Endothelial cell of umbilical vein (primary cell): ENCODE measurements around the gene TMIGD2. TPM values are rescaled to one million over a fixed set of nuclear protein-coding genes. Genes with fewer than 3 reads are reported as not detected.

Experiments used
- BruUV-seq: library from RNA; stranded (reverse); fragments of 400-500 nt; replicated peaks from 2 replicates; lab custom pipeline; 2021; lab: Mats Ljungman, UMichigan
- CTCF ChIA-PET: fragments of 300-600, 350-600 bp; sonication (Branson Sonifier 250); formaldehyde crosslinking; loops from one replicate; lab custom pipeline; 2021; ENCODE audit warnings: antibody characterized with exemption, inconsistent platforms; lab: Charles Lee
- POLR2A ChIA-PET: fragments of 300-600, 350-600 bp; sonication (Branson Sonifier 250); formaldehyde crosslinking; loops from one replicate; lab custom pipeline; 2021; ENCODE audit warnings: antibody characterized with exemption, inconsistent platforms; lab: Charles Lee
- DNase-seq: peaks from one replicate; pipeline ENCODE4 v3.0.0-alpha.2; 2011; ENCODE audit warnings: low read depth, low spot score
- FAIRE-seq: peaks from 2 replicates; lab custom pipeline; 2011; peaks lifted over from hg19 to GRCh38; lab: Jason Lieb, UNC
- H2AFZ ChIP-seq: 2 replicates; pipeline ENCODE4 v1.6.0; 2012; ENCODE audit warnings: low read depth, low read length, control low read depth, inconsistent platforms
- H3K27ac ChIP-seq: 2 replicates; pipeline ENCODE4 v1.5.1; 2011; ENCODE audit warnings: low read depth, mild to moderate bottlenecking, control low read depth, low read length, moderate library complexity; ENCODE audit not compliant: insufficient read depth
- H3K27me3 ChIP-seq, 2 experiments: 2 replicates each; pipeline versions ENCODE4 v1.6.0 to v1.6.1; 2011; ENCODE audit warnings: low read length in 2 of 2, mixed read lengths in 1 of 2; ENCODE audit not compliant: control insufficient read depth in 2 of 2, insufficient read depth in 2 of 2
- H3K36me3 ChIP-seq, 2 experiments: 2 replicates in 1 of 2; 3 replicates in 1 of 2; pipeline ENCODE4 v1.5.1; 2011; ENCODE audit warnings: low read length in 2 of 2, mild to moderate bottlenecking in 1 of 2, moderate library complexity in 1 of 2; ENCODE audit not compliant: control insufficient read depth in 2 of 2, insufficient read depth in 2 of 2; ENCODE audit errors: extremely low read depth in 1 of 2
- H3K4me1 ChIP-seq: 3 replicates; pipeline ENCODE4 v1.5.1; 2011; ENCODE audit warnings: mild to moderate bottlenecking, low read length; ENCODE audit not compliant: control insufficient read depth, insufficient read depth; ENCODE audit errors: extremely low read depth
- H3K4me2 ChIP-seq: 2 replicates; pipeline ENCODE4 v1.6.1; 2011; ENCODE audit warnings: low read length, control low read depth, mixed read lengths; ENCODE audit not compliant: insufficient read depth
- H3K4me3 ChIP-seq, 3 experiments: fragments of 200-600 bp in 1 of 3; sonication (generic), shearing (Covaris generic) in 1 of 3; replicated peaks in 1 of 3; 2 replicates each; pipeline ENCODE4 v1.5.1; 2011 to 2016; ENCODE audit warnings: control low read depth in 3 of 3, low read length in 3 of 3, mild to moderate bottlenecking in 2 of 3, inconsistent platforms in 1 of 3, low read depth in 1 of 3, moderate library complexity in 1 of 3; ENCODE audit not compliant: insufficient read depth in 1 of 3
- H3K79me2 ChIP-seq: 2 replicates; pipeline ENCODE4 v1.6.0; 2012; ENCODE audit warnings: low read length, inconsistent platforms; ENCODE audit not compliant: control insufficient read depth, insufficient read depth
- H3K9ac ChIP-seq: replicated peaks from 2 replicates; pipeline ENCODE3; 2011; ENCODE audit warnings: low read length, control low read depth; ENCODE audit not compliant: insufficient read depth; ENCODE audit errors: extremely low read depth
- H3K9me1 ChIP-seq: replicated peaks from 3 replicates; pipeline ENCODE4 v1.6.0; 2011; ENCODE audit warnings: mild to moderate bottlenecking, low read length; ENCODE audit not compliant: control insufficient read depth, insufficient read depth; ENCODE audit errors: extremely low read depth
- H3K9me3 ChIP-seq: replicated peaks from 2 replicates; pipeline ENCODE4 v1.5.1; 2012; ENCODE audit warnings: low read length, inconsistent platforms; ENCODE audit not compliant: control insufficient read depth, insufficient read depth
- H4K20me1 ChIP-seq: replicated peaks from 2 replicates; pipeline ENCODE3; 2011; ENCODE audit warnings: mild to moderate bottlenecking, low read length; ENCODE audit not compliant: control insufficient read depth, insufficient read depth; ENCODE audit errors: extremely low read depth
- CTCF ChIP-seq, 2 donors: IDR thresholded peaks; 1 replicate in 1 of 2; 2 replicates in 1 of 2; pipeline ENCODE4 v1.5.1; 2011; ENCODE audit warnings: low read length in 2 of 2, mild to moderate bottlenecking in 2 of 2, moderate library complexity in 2 of 2, control low read depth in 1 of 2, inconsistent platforms in 1 of 2, low read depth in 1 of 2; ENCODE audit not compliant: insufficient read depth in 1 of 2; ENCODE audit errors: extremely low read depth in 1 of 2
- EZH2 ChIP-seq: IDR thresholded peaks from 2 replicates; pipeline ENCODE4 v1.6.1; 2012; ENCODE audit warnings: borderline replicate concordance, low read depth, mild to moderate bottlenecking, moderate library complexity, low read length, inconsistent platforms; ENCODE audit not compliant: severe bottlenecking
- FOS ChIP-seq: IDR thresholded peaks from 2 replicates; pipeline ENCODE4 v1.6.1; 2011; ENCODE audit warnings: mild to moderate bottlenecking, low read length, moderate library complexity, borderline replicate concordance; ENCODE audit not compliant: insufficient read depth
- GATA2 ChIP-seq: IDR thresholded peaks from 2 replicates; pipeline ENCODE4 v1.7.0; 2011; ENCODE audit warnings: low read depth, mild to moderate bottlenecking, moderate library complexity, mixed read lengths, low read length; ENCODE audit not compliant: insufficient read length, insufficient read depth
- JUN ChIP-seq: IDR thresholded peaks from 2 replicates; pipeline ENCODE4 v1.6.1; 2011; ENCODE audit warnings: borderline replicate concordance, low read depth; ENCODE audit not compliant: insufficient read length, insufficient read depth
- MYC ChIP-seq: IDR thresholded peaks from one replicate; pipeline ENCODE4 v1.6.1; 2011; ENCODE audit warnings: mild to moderate bottlenecking, low read depth, low read length
- POLR2A ChIP-seq: IDR thresholded peaks from 2 replicates; pipeline ENCODE4 v1.6.1; 2012; ENCODE audit warnings: low read depth, mild to moderate bottlenecking, control low read depth, low read length
- POLR2AphosphoS5 ChIP-seq: IDR thresholded peaks from 2 replicates; pipeline ENCODE4 v1.6.1; 2012; ENCODE audit warnings: low read depth, mild to moderate bottlenecking, control low read depth, low read length, moderate library complexity; ENCODE audit not compliant: insufficient read depth
- dilution Hi-C: fragments of 300-500 bp; cut with MboI; formaldehyde crosslinking; loops from one replicate; pipeline ENCODE4 v1.15.0; 2019; ENCODE audit warnings: low sequenced_read_pairs; ENCODE audit not compliant: extremely low pct_ligation_motif_present
- intact Hi-C: fragments of 100-400 bp; cut with micrococcal nuclease; formaldehyde crosslinking; loops from one replicate; pipeline ENCODE4 v1.10.0; 2022
- polyA plus RNA-seq, 4 experiments: library from polyadenylated mRNA; depleted of rRNA in 3 of 4; stranded (reverse) in 3 of 4; unstranded in 1 of 4; fragments of >200 nt; gene quantifications; 2 replicates each; pipeline versions ENCODE4 v1.2.1 to v1.2.3, GENCODE V29; 2011 to 2012; ENCODE audit warnings: missing spikeins in 1 of 4
- total RNA-seq: library from RNA; stranded (reverse); gene quantifications from 2 replicates; pipeline ENCODE4 v1.2.3, GENCODE V29; 2021
- TF ChIP-seq, protein P1 (sequence below): IDR thresholded peaks from 2 replicates; pipeline ENCODE4 v1.6.1; 2011; ENCODE audit not compliant: insufficient read depth, insufficient read length

TMIGD2 gene
- total and polyA plus RNA-seq, 2 donors (not counting 3 experiments of a cell fraction or from before 2014, with no cell fraction given): not detected

- Histone ChIP-seq H3K4me1 (no peaks in the 10 kb centered on the region), H3K27ac (no peak overlapping the region), H4K20me1 (no peaks in the 10 kb centered on the region), H2AFZ (no peak overlapping the region), H3K79me2 (no peaks in the 10 kb centered on the region), H3K9me1 (no peaks in the 10 kb centered on the region), H3K9ac (no peak overlapping the region), H3K9me3 (no peaks in the 10 kb centered on the region), H3K27me3 (no peaks in the 10 kb centered on the region), H3K4me3 (no peak overlapping the region), H3K36me3 (peaks cover 0 to 11% of the 10 kb centered on the region in 2 experiments), H3K4me2 (no peak overlapping the region)
- dilution Hi-C loops (no loop called here), intact Hi-C loops (no loop called here)
- FAIRE-seq: no peak
- BruUV-seq: no TSS peak
- no peak for TF ChIP-seq POLR2AphosphoS5
- no peak for TF ChIP-seq FOS
- CTCF ChIA-PET: interaction anchor here (1.5 to 4.9 kb wide), 6 partner anchors 9 to 256 kb away, joined by 4 to 120 read pairs (median 16); partner anchors contain the start of gene SHD
- no peak for DNase-seq
- POLR2A ChIA-PET: no interaction called here
These were observed 33.3 kb downstream of the TMIGD2 start for GRCh38 chr19:4268816-4269430.

DNA sequence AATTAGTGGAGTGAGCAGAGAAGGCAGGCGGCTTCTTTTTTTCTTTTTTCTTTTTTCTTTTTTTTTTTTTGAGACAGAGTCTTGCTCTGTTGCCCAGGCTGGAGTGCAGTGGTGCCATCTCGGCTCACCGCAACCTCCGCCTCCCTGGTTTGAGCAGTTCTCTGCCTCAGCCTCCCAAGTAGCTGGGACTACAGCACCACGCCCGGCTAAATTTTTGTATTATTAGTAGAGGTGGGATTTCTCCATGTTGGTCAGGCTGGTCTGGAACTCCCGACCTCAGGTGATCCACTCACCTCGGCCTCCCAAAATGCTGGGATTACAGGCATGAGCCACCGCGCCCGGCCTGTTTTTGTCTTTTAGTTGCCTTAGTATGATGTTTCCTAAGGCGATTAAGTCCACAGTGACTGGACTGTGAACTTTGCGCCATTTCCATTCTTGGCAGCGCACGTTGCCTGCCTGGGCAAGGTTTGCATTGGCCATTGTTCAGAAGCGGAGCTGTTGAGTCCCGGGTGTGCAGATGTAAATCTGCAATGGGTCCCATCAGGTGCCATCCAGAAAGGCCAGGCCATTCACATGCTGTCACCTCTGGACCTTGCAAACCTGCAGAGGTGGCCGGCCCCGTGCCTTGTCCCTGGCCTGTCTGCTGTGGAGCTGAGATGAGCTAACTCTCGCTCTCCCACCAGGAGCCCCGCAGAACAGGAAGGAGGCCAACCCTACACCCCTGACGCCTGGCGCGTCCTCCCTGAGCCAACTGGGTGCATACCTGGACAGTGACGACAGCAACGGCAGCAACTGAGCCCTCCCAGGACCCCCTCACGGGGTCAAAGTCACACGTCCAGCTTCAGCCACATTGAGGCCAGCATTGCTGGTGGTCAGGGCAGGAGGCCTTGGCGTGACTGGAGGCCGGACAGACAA lies 34.0 kb downstream of the TMIGD2 start:
- H3K4me3 ChIP-seq: no peak overlapping the region
- no peak overlapping the region for H3K4me2 ChIP-seq
- DNase-seq (no peak), FAIRE-seq (no peak)
- BruUV-seq: no TSS peak
- no peaks in the 10 kb centered on the region for H3K9me3 ChIP-seq
- no peak overlapping the region for H3K27ac ChIP-seq
- intact Hi-C loops (loop anchor here (1.0 kb wide), 2 partner anchors 84 to 131 kb away; no protein-coding TSS in a partner anchor), dilution Hi-C loops (no loop called here)
- no peaks in the 10 kb centered on the region for H4K20me1 ChIP-seq
- peaks cover 0 to 13% of the 10 kb centered on the region in 2 experiments for H3K36me3 ChIP-seq
- POLR2A ChIA-PET: no interaction called here
- TF ChIP-seq, protein P1, sequence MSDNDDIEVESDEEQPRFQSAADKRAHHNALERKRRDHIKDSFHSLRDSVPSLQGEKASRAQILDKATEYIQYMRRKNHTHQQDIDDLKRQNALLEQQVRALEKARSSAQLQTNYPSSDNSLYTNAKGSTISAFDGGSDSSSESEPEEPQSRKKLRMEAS: no peak
- TF ChIP-seq JUN: no peak
- TF ChIP-seq POLR2AphosphoS5: no peak
- TF ChIP-seq EZH2: no peak
- no peak for TF ChIP-seq POLR2A
- no peak for TF ChIP-seq CTCF (IDR thresholded peaks at IDR 0.05; ENCODE audit: extremely low read depth in 1 of 2, insufficient read depth in 1 of 2, low read depth in 1 of 2, low read length in 2 of 2)
- no peak for TF ChIP-seq MYC
- TF ChIP-seq GATA2: no peak
- TF ChIP-seq FOS: no peak
- H3K27me3 ChIP-seq: no peaks in the 10 kb centered on the region
- no peaks in the 10 kb centered on the region for H3K79me2 ChIP-seq
- no peaks in the 10 kb centered on the region for H3K9me1 ChIP-seq
- H3K4me1 ChIP-seq: no peaks in the 10 kb centered on the region
- CTCF ChIA-PET: interaction anchor here (0.8 to 4.9 kb wide), 28 partner anchors 9 to 368 kb away, joined by 3 to 120 read pairs (median 4); partner anchors contain the start of genes CHAF1A, EBI3, MPND and PLIN4
- no peak overlapping the region for H3K9ac ChIP-seq
- H2AFZ ChIP-seq: no peak overlapping the region
